HG03460 (cell line): ENCODE measurements around the gene TNFRSF17.
A peak's percentile ranks its signal among the peaks of the same experiment; 100 is the strongest.
"Not testable (repeated sequence)": the region's sequence is repeated elsewhere in the genome, so short reads cannot be mapped to it uniquely, and the experiment has no call there.

ENCODE experiments used
- ATAC-seq: cut with Tn5 transposase; IDR thresholded peaks from one replicate; pipeline ENCODE4 v1.9.1; 2021; ENCODE audit not compliant: unreplicated experiment

Gene TNFRSF17

GRCh38 chr16:11968577-11968976 lies 3.6 kb downstream of the TNFRSF17 start:
- no peak for ATAC-seq

DNA sequence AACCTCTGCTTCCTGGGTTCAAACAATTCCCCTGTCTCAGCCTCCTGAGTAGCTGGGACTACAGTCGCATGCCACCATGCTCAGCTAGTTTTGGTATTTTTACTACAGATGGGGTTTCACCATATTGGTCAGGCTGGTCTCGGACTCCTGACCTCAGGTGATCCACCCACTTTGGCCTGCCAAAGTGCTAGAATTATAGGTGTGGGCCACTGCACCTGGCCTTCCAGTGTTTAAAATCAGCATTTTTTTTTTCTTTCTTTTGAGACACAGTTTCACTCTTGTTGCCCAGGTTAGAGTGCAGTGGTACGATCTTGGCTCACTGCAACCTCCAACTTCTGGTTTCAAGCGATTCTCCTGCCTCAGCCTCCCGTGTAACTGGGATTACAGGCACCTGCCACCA lies 5.3 kb downstream of the TNFRSF17 start:
- ATAC-seq, result not testable (repeated sequence)

- ATAC-seq, result no peak
These were observed 7.1 kb downstream of the TNFRSF17 start for GRCh38 chr16:11972128-11972527.

DNA sequence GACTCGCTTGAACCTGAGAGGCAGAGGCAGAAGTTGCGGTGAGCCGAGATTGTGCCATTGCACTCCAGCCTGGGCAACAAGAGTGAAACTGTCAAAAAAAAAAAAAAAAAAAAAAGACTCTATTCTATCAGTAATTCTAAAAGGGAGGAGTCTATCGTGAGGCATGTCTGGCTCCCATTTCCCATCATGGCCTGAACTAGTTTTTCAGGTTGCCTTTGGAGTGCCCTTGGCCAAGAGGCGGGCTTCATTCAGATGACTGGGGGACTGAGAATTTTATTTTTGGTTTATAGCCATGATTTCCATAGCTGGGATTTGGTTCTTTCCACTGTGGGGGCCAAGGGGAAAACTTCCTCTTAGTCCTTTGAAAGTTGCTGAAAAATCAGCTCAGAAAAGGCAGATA lies 8.1 kb downstream of the TNFRSF17 start:
- ATAC-seq, result no peak

GRCh38 chr16:11976850-11977375 lies 11.9 kb downstream of the TNFRSF17 start:
- peak; percentile 4 for ATAC-seq

GRCh38 chr16:11977376-11978041 lies 12.5 kb downstream of the TNFRSF17 start:
- no peak for ATAC-seq

GRCh38 chr16:11978080-11978479 lies 13.1 kb downstream of the TNFRSF17 start:
- ATAC-seq, result no peak

DNA sequence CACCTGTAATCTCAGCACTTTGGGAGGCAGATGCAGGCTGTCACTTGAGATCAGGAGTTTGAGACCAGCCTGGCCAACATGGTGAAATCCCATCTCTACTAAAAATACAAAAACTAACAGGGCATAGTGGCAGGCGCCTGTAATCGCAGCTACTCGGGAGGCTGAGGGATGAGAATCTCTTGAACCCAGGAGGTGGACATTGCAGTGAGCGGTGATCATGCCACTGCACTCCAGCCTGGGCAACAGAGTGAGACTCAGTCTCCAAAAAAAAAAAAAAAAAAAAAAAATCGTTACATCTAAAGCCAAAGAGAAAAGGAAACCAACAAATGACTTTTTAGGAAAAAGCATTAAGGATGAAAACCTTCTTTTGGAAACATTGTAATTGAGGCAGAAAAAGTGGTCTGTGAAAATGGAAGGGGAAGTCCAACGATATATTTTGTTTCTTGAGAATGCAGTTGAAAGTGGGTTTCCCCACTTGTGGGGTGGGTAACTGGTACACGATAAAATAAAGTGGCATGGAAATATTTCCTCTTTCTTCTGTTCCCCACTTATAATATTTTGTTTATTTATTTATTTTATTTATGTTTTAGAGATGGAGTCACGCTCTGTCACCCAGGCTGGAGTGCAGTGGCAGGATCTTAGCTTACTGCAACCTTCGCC lies 14.1 kb downstream of the TNFRSF17 start:
- ATAC-seq, result no peak

- ATAC-seq, result peak; percentile 29
These were observed 15.3 kb downstream of the TNFRSF17 start for GRCh38 chr16:11980136-11980844.

DNA sequence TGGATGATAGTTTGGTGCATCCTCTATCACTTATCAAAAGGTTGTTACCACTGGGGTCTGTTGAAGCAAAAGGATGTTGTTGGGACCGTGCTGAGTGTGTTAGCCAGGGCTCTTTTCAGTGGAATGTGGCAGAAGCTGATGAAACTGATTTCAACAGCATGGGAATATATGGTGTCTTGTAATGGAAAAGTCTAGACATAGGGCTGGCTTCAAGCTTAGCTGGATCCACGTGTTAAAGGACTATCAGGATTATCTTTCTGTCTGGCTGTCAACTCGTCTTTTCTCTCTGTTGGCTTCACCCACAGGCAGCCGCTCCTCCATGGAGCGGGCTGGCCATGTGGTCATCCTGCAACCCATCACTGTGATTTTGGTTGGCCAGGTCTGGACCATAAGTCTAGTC lies 20.2 kb downstream of the TNFRSF17 start:
- ATAC-seq, result no peak

DNA sequence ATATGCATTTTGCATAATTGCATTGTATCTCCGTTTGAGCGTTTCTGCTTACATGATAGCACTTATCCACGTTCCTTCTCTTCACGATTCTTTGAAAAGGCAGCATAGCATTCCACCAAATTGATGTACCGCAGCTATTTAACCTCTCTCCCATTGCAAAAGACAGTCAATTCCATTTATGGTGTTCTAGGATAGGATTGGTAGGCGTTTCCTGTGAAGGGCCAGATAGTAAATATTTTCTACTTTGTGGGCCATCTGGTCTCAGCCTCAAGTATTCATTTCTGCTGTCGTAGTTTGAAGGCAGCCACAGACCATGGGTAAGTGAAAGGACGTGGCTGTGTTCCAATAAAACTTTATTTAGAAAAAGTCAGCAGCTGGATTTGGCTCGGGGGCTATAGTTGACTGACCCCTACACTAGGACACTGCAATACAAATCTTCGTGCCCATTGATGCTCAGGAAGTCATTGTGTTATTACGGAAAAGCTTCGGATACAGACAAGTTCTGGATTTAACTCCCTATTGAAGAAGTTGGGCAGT lies 21.6 kb downstream of the TNFRSF17 start:
- ATAC-seq, result no peak

GRCh38 chr16:11988258-11988978 lies 23.4 kb downstream of the TNFRSF17 start:
- ATAC-seq, result no peak

DNA sequence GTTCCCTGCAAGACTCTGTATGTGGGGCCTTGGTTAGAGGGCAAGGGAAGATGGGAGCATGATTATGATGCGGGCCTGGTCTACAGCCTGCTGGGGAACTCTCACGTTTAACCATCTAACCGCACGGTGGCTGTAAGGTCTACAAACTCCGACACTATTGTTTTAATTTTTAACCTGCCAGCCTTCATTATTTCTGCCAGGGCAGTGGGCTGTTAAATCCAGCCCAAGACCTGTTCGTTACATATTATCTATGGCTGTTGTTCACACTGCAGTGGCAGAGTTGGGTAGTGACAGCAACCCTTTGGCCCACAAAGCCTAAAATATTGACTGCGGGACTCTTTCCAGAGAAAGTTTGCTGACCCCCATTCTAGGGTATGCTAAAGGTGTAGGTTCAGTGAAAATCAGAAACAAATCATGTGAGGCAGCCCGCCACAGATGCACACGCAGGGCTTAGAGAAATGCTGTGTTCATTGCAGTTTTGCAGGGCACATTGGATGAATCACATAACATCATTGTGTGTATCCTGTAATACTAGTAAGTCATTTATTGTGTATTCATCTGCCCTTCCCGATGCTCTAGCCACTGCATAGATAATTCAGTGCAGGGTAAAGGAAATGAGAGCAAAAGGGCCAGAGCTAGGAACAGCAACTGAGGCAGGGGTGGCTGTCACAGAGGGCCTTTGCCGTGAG lies 25.8 kb downstream of the TNFRSF17 start:
- ATAC-seq, result peak; percentile 63

DNA sequence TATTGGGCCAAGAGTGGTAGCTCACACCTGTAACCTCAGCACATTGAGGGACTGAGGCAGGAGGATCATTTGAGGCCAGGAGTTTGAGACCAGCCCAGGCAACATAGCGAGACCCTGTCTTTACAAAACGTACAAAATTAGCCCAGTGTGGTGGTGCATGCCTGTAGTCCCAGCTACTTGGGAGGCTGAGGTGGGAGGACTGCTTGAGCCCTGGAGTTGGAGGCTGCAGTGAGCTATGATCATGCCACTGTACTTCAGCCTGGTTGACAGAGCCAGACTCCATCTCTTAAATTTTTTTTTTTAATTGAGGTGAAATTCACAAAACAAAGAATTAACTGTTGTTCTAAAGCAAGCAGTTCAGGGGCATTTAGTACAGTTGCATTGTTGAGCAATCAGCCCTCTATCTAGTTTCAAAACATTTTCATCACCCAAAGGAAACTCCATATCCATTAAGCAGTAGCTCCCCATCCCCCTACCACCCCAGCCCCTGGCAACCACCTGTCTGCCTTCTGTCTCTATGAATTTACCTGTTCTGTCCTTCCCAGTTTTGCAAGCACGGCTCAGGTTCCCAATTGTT lies 27.1 kb downstream of the TNFRSF17 start:
- no peak for ATAC-seq

GRCh38 chr16:11992586-11993524 lies 27.8 kb downstream of the TNFRSF17 start:
- ATAC-seq, result no peak

DNA sequence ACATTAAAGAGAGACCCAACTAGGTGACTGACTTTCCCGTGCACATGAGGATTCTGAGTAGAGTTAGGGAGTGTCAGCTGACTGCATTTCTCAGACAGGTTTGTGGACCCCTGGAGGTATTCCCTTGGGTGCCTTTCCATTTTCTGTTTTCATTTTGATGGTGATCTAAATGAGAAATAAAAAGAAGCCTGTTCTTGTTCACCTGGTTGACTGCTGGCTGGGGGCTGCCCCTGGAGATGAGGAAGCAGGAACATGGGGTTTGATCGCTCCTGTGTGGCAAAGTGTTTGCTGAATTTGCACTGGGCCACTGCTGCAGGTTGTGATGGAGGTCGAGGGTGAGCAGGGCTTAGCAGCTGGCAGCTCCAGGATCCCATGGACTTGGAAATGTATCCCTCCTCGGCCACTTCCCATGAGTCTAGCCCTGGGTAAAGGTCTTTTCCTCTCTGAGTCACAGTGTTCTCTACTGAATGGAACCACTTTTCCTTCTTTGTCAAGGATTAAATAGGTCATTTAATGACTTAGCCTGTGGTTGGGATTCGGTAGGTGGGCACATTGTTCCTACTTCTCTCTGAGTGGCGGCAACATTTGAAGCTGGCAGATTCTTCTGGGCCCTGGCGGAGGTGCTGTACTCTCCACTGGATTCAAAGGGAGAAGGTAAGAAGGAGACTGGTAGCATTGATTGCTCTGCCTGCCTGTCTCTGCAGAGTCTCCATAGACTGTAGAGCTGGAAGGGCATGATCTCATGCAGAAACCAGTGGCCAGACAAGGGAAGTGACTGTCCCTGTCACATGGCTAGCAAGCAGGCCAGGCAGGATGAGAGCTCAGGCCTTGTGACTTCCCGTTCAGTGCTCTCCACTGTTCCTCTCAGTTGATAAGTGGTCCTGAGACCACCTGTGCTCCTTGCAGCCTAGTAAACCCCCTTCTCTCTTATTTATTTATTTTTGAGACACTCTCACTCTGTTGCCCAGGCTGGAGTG lies 29.4 kb downstream of the TNFRSF17 start:
- ATAC-seq, result no peak

GRCh38 chr16:11996433-11997330 lies 31.7 kb downstream of the TNFRSF17 start:
- ATAC-seq, result no peak
